DMS 273 (cell line): ENCODE measurements around the gene KIF3C.
"Not testable (repeated sequence)": the region's sequence is repeated elsewhere in the genome, so short reads cannot be mapped to it uniquely, and the experiment has no call there.

ENCODE experiments used
- DNase-seq: peaks from one replicate; lab custom pipeline; 2025; ENCODE audit not compliant: unreplicated experiment; lab: John Stamatoyannopoulos, UW

Gene KIF3C

DNA sequence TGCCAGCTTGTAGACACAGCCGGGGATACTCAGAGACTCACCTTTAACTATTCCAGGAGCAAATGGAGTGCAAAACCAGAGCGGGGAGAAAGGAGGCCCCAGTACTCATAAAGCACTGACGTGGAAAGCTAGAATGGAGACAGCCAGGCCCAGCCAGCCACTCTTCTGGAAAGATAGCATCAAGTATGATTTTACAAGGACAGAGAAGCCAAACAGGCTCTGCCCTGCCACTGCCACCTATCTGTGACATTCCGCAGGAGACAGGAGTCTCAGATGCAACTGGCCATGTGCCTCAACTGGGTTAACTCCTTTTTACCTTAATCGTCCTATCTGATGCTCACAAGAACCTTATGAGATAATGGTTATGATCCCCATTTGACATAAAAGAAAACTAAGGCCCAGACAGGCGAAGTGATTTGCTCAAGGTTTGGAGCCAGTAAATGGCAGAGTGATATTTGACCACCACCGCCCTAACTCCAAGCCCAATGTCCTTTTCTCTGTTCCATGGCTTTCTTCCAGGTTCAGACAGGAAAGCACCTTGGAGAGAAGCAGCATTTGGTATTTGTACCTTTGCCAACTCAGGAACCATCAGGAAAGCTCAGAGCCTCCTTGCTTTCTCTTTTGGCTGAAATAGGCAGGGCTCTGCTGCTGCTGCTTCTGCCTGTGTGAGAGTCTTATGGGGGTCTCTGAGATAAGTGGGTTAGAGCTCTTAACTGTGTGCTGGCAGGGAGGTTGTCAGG lies 15.6 kb downstream of the KIF3C start:
- DNase-seq: no peak

DNA sequence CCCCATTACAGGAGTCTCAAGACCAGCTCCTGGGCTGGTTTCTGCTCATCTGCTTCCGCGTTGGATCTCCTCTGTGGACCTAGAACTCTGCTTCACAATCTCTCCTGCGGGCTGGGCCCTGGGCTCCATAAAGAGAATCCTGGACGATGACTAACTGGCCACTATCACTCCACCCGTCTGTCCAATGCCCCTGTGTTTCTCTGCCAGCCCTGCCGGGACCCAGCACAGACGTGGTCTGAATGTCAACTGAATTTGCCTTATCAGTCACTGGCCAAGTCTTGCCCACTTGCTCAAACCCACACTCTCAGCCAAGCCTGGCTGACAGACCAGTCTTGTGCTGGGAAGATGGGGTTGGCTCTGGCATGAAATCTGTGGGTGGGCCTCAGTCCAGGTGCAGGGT lies 17.4 kb downstream of the KIF3C start:
- no peak for DNase-seq

DNA sequence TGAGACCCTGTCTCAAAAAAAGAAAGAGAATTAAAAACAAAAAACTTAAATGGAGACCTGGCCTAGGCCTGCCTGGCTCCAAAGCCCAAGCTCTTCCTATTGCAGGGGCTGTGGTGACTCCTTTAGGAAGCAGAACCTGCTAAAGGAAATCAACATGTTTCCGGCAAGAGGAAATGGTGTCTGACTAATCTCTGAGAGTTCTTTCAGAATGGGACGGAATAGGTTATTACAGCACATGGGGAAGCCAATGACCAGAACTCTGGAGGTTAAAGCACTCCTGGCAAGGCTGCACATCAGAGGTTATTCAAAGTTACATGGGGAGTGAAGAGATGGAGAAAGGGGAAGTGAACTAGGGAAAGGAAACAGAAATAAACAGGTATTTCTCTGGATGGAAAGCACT lies 21.4 kb downstream of the KIF3C start:
- DNase-seq: no peak

DNA sequence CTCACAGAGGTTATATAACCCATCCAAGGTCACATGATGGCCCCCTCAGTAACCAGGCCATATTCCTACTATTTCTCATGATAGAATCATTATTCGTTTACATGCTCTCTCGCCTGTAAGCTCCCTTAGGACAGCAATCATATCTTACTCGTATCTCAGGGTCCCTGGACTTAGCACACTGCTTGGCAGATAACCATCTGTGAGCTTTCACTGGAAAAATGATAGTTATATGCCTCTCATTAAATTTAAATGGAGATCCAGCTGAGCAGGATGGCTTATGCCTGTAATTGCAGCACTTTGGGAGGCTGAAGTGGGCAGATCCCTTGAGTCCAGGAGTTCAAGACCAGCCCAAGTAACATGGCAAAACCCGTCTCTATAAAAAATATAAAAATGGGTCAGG lies 21.9 kb downstream of the KIF3C start:
- no peak for DNase-seq

DNA sequence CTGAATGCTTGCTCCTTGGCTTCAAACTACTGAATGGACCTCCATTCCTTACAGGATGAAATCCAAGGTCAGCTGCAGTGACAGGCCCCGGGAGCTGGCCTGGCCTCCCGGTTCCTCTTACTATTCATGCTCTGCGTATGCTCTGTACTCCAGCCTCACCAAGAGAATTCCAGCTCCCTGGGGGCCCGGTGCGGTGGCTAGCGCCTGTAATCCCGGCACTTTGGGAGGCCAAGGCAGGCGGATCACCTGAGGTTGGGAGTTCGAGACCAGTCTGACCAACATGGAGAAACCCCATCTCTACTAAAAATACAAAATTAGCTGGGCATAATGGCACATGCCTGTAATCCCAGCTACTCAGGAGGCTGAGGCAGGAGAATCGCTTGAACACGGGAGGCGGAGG lies 23.7 kb downstream of the KIF3C start:
- not testable (repeated sequence) for DNase-seq

DNA sequence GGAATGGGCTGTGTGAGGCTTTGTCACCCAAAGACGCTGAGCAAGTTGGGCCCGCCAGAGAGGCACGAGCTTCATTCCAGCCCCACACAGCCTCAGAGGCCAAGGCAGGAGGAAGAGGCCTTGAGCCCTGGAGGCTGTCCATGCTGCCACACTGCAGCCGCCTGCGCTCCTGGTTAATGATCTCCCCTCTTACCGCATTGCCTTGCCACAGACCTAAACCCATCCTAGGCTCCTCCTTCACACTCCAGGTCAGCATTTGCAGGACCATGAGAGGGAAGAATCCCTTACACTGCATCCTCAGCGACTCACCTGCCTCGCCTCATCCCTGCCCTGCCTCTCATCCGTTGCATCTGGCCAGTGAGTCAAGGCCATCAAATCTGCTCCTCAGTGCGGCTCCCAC lies 24.6 kb downstream of the KIF3C start:
- DNase-seq: no peak

DNA sequence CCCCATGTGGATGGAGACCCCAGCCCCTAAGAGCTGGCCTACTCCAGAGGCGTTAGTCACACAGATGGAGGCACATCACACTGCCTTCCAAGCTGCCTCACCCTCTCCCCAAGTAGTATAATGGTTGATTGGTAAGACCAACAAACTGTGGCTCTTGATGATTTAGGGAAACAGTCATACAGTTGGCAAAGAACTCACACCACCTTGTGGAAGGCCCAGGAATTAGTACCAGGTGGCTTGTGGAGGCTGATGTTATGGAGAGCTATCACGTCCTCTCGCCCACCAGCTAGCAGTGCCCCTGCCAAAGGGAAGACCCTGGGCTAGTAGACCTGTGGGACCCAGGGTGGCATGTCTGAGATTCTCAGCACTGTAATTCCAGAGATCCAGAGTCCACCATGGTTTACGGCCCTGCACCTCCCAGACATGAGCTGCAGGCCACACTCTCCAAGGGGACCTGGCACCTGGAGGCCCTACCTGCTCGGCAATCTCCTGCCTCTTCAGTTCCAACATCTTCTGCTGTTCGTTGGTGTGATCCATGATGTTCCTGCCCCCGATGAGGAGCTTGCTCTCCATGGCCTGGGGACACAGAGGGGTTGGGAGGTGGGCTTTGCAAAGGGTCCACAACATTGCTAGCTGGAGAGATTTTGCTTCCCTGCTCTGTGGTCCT lies 26.3 kb downstream of the KIF3C start:
- DNase-seq: peak; percentile 28

DNA sequence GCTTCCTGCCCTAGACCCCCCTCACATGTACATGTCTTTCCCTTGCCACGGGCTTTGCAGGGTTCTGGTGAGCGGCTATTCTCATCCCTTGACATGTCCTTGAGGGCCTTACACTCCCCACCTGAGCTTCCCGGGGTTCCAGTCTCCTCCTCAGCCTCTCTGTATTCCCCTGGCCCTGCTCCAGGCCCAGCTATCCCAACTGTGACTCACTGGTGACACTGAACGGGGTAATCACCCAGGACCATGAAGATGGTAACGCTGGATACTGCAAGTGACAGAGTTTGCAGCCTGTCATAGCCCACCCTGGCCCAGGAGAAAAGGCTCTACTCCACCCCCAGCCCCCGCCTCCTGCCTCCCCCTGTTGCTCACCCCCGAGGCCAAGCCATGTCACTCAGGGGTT lies 27.3 kb downstream of the KIF3C start:
- no peak for DNase-seq

DNA sequence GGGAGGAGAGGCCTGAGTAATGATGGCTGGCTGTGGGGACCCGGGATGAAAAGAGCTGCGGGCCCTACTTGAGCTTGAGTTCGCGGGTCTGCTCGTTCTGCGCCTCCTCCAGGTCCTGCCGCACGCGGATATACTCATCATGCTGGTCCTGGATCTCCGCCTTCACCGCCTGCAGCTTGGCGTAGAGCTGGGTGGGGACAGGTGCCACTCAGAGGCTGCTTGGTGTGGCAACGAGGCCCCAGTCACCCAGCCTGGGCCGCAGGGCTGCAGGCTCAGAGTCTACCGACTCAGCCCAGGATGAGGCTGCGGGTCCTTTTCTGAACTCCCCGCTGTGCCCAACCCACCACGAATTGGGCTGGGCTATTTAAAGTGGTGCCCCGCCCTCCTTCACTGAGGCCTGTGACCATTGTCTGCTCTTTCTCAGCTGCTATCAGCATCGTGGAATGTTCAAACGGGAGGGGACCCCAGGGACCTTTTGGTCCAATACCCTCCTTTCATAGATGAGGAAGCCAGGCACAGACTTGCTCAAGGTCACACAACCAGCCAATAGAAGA lies 28.0 kb downstream of the KIF3C start:
- no peak for DNase-seq

DNA sequence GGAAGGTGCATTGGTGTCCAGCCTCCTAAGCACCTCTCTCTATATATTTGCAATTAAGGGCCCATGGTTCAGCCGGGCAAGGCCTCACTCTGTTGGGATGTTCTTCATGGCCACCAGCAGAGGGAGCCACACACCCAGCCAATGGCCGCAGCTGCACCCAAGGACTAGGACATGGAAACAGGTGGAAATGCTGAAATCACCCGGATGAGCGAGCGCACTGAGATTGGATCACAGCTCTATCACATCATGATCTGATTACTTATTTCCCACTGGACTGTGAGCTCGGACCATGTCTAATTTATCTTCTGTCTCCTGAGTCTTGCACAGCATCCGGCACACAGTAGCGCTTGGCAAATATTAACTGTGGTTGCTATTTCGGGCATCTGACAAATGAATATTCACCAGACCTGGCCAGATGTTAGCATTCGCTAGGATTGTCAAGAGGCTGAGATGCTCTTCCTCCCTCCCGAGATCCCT lies 31.2 kb downstream of the KIF3C start:
- peak; percentile 93 for DNase-seq

DNA sequence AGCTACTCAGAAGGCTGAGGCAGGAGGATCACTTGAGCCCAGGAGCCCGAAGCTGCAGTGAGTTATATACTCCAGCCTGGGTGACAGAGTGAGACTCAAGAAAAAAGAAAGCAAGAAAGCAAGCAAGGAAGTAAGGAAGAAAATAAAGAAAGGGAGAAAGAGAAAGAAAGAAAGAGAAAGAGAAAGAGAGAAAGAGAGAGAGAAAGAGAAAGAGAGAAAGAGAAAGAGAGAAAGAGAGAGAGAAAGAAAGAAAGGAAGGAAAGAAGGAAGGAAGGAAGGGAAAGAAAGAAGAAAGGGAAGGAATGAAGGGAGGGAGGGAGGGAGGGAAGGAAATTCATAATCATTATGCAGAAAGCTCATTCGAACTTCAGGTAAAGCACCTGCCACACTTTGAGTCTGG lies 33.9 kb downstream of the KIF3C start:
- DNase-seq: no peak

DNA sequence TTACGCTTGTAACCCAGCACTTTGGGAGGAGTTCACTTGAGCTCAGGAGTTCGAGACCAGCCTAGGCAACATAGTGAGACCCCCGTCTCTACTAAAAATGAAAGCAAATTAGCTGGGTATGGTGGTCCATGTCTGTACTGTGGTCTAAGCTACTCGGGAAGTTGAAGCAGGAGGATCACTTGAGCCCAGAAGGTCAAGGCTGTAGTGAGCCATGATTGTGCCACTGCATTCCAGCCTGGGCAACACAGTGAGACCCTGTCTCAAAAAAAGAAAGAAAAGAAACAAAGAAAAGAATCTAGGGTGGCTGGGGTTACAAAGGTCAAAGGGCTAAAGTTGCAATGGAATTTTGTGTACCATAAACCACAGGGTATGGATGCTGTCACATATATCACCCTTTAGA lies 41.3 kb downstream of the KIF3C start:
- DNase-seq: no peak

DNA sequence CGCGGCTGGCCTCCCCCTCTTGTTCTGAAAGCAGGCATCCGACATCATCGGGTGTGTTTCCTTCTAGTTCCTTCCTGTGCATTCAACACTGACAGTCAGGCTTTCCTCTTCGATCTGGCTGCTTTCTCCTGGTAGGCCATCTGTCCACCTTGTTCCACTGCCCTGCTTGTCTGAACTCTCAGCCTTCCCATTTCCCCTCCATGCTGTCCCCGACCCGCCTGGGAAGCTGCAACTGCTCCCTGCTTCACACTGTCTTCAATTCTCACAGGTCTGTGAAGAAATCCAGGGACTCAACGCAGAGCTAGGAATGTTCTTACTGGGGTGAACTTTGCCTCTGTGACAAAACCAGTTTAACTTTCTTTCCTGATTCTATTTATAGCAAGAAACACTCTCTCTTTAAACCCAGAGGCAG lies 43.0 kb downstream of the KIF3C start:
- peak; percentile 27 for DNase-seq

DNA sequence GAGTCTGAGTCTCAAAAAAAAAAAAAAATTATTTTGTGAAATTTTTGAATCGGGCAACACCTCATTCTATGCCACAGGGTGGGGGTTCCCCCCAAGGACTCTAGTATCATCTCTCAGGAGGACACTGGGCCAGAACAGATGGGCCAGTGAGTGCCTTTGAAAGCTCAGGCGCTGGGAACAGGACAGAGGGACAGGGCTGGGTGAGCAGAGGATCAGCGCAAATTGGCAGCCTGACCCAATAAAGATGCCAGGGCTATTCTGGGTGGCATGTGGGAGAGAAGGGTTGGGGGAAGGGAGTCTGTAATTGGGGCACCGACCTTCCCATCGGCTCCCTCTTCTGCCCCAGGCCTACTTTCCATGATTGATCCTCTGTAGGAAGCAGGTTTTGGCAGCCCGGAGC lies 44.0 kb downstream of the KIF3C start:
- DNase-seq: no peak

DNA sequence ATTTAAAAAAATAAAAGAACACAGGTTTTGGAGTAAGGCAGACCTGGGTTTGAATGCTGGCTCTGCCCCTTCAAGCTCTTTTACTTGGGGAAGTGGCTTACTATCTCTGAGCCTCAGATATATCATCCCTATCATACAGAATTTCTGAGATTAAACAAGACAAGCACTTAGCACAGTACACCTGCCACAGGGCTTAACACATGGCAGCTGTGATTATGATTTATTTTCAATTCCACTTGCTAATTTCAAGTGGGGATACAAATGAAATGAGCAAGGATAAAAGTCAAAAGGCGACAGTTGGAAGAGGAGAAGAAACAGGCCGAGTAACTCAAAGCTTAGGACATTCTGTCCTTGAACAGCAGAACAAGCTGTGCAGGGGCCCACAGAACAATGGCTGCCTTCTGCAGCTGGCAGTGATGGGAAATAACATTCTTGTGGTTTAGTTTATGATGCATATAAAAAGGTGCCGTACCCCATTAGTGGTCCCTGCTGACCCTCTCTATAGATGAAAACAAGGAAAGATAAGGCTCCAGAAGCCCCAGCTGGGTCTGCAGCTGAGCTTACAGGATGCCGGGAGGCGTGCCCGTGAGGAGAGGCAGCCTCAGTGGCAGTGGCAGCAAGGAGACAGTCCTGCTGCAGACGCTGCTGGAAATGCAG lies 45.3 kb downstream of the KIF3C start:
- DNase-seq: peak; percentile 21

DNA sequence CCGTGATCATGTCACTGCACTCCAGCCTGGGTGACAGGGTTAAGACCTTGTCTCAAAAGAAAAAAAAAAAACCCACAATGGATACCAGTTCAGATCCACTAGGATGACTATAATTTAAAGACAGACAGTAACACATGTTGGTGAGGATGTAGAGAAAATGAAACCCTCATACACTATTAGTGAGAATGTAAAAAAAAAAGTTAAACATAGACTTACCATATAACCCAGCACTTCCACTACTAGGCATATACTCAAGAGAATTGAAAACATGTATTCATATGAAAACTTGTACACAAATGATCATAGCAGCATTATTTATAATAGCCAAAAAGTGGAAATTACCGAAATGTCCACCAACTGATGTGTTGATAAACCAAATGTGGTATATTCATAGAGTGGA lies 48.7 kb downstream of the KIF3C start:
- no peak for DNase-seq

DNA sequence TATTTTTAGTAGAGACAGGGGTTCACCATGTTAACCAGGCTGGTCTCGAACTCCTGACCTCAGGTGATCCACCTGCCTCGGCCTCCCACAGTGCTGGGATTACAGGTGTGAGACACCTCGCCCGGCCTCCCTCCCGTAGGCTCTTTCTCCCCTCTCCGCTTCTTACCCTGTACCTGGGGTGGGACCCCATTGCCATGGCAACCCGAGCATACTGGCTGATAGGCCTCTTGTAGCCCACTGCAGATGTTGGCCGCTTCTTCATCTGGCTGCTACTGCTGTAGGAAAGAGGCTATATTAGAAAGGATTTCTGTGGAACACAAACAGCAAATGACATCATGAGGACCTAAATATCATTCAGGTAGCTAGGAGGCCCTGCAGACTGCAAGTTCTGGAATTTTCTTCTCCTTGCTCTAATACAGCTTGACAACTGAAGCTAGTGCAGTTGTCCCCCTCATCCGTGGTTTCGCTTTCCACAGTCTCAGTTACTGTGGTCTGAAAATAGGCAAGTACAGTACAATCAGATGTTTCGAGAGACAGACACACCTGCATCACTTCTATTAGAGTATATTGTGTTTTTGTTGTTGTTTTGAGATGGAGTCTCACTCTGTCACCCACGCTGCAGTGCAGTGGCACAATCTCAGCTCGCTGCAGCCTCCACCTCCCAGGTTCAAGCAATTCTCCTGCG lies 52.4 kb downstream of the KIF3C start:
- DNase-seq: no peak

DNA sequence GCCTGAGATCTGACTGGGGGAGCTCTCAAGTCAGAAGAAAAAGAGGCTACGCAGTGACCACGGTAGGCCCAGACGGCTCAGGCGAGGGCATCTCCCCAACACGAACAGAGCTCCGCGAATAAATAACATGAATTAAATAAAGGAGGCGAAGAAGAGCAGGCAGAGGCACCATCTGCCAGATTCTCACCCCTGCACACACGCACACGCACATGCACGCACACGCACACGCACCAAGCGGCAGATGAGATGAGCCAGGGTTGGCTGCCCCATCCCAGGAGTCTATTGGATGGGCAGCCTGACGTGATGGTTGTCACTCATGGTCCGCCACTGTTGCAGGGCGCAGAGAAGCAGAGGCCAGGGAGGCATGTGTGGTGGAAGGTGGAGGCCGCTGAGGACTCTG lies 53.6 kb downstream of the KIF3C start:
- no peak for DNase-seq

DNA sequence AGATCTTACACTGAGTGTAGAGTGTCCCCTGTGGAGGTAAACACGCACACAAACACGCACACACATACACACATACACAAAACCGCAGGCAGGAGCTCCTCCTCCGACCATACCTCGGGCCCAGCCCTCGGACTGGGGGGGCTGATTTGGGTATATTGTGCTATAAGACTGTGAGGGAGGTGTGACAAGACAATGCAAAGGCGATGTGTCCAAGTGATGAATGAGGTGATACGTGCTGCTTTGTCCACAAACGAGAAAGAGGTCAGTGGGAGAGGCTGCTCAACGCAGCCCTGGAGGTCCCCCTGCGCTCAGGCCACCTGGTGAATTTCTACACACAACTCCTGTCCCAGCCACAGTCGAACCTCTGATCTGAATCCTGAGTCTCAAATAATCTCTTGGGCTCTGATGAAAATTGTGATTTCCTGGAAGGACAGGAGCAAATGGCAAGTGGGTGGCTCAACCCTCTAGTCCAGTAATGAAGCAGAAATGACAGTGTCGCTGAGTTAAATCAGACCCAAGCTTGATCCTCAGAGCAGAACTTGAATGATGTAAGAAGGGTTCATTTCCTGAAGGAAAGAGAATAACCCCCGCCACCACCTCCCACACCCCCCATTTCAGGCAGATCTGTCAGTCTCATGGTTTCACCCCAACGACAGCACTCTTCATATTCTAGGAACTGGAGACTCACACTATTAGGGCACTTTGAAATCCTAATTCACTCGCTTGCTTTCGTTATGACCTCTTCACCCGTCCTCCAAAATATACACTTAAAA lies 55.1 kb downstream of the KIF3C start:
- DNase-seq: no peak

DNA sequence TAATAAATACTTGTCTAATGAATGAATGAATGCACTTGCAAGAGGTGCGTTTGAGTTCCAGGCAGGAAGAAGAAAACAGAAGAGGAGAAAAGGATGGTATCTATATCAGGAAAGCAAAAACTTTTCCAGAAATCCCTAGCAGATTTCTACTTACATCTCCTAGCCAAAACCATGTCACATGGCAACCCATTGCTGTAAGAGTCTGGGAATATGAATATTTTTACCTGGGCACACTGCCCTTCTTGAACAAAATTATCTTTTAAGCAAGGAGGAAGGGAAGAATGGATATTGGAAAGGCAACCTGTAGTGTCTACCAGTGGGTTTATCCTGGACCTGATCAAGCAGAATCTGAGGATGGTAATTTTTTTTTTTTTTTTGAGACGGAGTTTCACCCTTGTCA lies 59.8 kb downstream of the KIF3C start:
- no peak for DNase-seq
